PC-3 (cell line): ENCODE measurements around the gene NTM. TPM values are rescaled to one million over a fixed set of nuclear protein-coding genes. Genes with fewer than 3 reads are reported as not detected.

Experiments used
- ATAC-seq: fragments of 200-7000 bp; cut with Tn5 transposase; 2 replicates; pipeline ENCODE4 v1.9.1; 2020; ENCODE audit warnings: mild to moderate bottlenecking, moderate library complexity
- BruUV-seq: library from RNA; stranded (reverse); fragments of 400-500 nt; replicated peaks from 2 replicates; lab custom pipeline; 2021; lab: Mats Ljungman, UMichigan
- CTCF ChIA-PET: fragments of 300-600 bp; sonication (Branson Sonifier 250); formaldehyde crosslinking; loops from one replicate; lab custom pipeline; 2022; ENCODE audit warnings: antibody characterized with exemption; lab: Charles Lee
- POLR2A ChIA-PET: fragments of 300-600 bp; sonication (Branson Sonifier 250); formaldehyde crosslinking; loops from one replicate; lab custom pipeline; 2022; ENCODE audit warnings: antibody characterized with exemption; ENCODE audit not compliant: unreplicated experiment; lab: Charles Lee
- DNase-seq: peaks from one replicate; pipeline ENCODE4 v3.0.0-alpha.2; 2015
- H2AFZ ChIP-seq: fragments of 300-600 bp; sonication (generic); 2 replicates; pipeline ENCODE4 v1.6.0; 2016; ENCODE audit warnings: antibody characterized with exemption, low read length
- H3F3A ChIP-seq: fragments of 300-600 bp; sonication (generic); one replicate; pipeline ENCODE4 v1.6.0; 2017; ENCODE audit warnings: antibody characterized with exemption, low read length, control low read depth, mild to moderate bottlenecking; ENCODE audit not compliant: unreplicated experiment
- H3K27ac ChIP-seq: fragments of 300-600 bp; sonication (generic); 2 replicates; pipeline ENCODE4 v1.5.1; 2016; ENCODE audit warnings: mild to moderate bottlenecking, low read length
- H3K27me3 ChIP-seq: fragments of 300-600 bp; sonication (generic); 2 replicates; pipeline ENCODE4 v1.6.1; 2016; ENCODE audit warnings: low read length, mixed read lengths
- H3K36me3 ChIP-seq: fragments of 300-600 bp; sonication (generic); 2 replicates; pipeline ENCODE4 v1.6.1; 2016; ENCODE audit warnings: low read depth, mixed run types, low read length, mixed read lengths
- H3K4me1 ChIP-seq: fragments of 300-600 bp; sonication (generic); 2 replicates; pipeline ENCODE4 v1.5.1; 2016; ENCODE audit warnings: low read length; ENCODE audit not compliant: insufficient read depth
- H3K4me2 ChIP-seq: fragments of 300-600 bp; sonication (generic); 2 replicates; pipeline ENCODE4 v1.6.0; 2016; ENCODE audit warnings: low read length
- H3K4me3 ChIP-seq: fragments of 300-600 bp; sonication (generic); 2 replicates; pipeline ENCODE4 v1.5.1; 2016; ENCODE audit warnings: mild to moderate bottlenecking, low read length, mixed read lengths
- H3K79me2 ChIP-seq: fragments of 300-600 bp; sonication (generic); 2 replicates; pipeline ENCODE4 v1.6.1; 2017; ENCODE audit warnings: low read length, mixed read lengths
- H3K9ac ChIP-seq: fragments of 300-600 bp; sonication (generic); 2 replicates; pipeline ENCODE4 v1.6.0; 2016; ENCODE audit warnings: mild to moderate bottlenecking, low read length
- H3K9me2 ChIP-seq: fragments of 300-600 bp; sonication (generic); replicated peaks from 2 replicates; pipeline ENCODE4 v1.6.1; 2016; ENCODE audit warnings: mixed run types, low read length, mixed read lengths
- H3K9me3 ChIP-seq: fragments of 300-600 bp; sonication (generic); 2 replicates; pipeline ENCODE4 v1.6.1; 2016; ENCODE audit warnings: low read length, mixed read lengths
- H4K20me1 ChIP-seq: fragments of 300-600 bp; sonication (generic); 2 replicates; pipeline ENCODE4 v1.6.1; 2016; ENCODE audit warnings: low read length, mixed read lengths
- EZH2 ChIP-seq: fragments of 300-600 bp; sonication (generic); IDR thresholded peaks from one replicate; pipeline ENCODE4 v1.6.1; 2017; ENCODE audit warnings: antibody characterized with exemption, mild to moderate bottlenecking, low read length; ENCODE audit not compliant: unreplicated experiment
- EZH2phosphoT487 ChIP-seq: fragments of 300-600 bp; sonication (generic); IDR thresholded peaks from 2 replicates; pipeline ENCODE4 v1.6.1; 2018; ENCODE audit warnings: mild to moderate bottlenecking, antibody characterized with exemption, low read length, borderline replicate concordance
- intact Hi-C: fragments of 100-400 bp; cut with micrococcal nuclease; formaldehyde crosslinking; loops from 2 replicates; pipeline ENCODE4 v1.9.0; 2023
- total RNA-seq: library from RNA; depleted of rRNA; stranded (reverse); fragments of >200 nt; gene quantifications from 2 replicates; pipeline ENCODE4 v1.2.3, GENCODE V29; 2014
- TF ChIP-seq, protein P1 (sequence below): fragments of 300-600 bp; sonication (generic); conservative IDR thresholded peaks from 2 replicates; pipeline ENCODE4 v1.5.1; 2017; ENCODE audit warnings: antibody characterized with exemption, low read depth, mild to moderate bottlenecking, low read length

The NTM gene
- total RNA-seq, 1 experiment from 2014 or later, result not detected

DNA sequence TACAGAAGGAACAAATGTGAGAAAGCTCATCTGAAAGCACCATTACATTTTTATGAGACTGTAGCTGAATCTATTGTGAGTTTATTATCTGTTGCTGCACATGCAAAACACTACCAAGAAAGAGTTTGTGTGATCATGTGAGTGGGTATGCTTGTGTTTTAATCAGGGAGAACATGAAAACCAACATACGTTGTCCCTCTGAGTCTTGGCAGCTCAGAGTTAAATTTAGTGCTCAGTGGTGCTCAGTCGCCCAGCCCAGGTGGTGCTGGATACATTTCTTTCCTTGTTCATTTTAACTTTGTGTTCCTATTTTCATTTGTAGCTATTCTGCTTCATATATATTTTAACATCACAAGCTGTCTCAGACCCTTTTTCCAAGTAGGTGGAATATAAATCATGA is 500.6 kb downstream of the NTM start:
- Histone ChIP-seq H3K27me3 (no peaks in the 10 kb centered on the region), H3K27ac (no peak overlapping the region), H3K36me3 (no peaks in the 10 kb centered on the region), H3F3A (no peaks in the 10 kb centered on the region), H3K9me3 (no peaks in the 10 kb centered on the region), H3K79me2 (no peaks in the 10 kb centered on the region), H3K4me3 (no peak overlapping the region), H3K4me1 (no peaks in the 10 kb centered on the region), H3K4me2 (no peak overlapping the region), H3K9me2 (no peaks in the 10 kb centered on the region), H2AFZ (no peak overlapping the region), H4K20me1 (no peaks in the 10 kb centered on the region), H3K9ac (no peak overlapping the region)
- ATAC-seq (no peak), DNase-seq (no peak)
- POLR2A ChIA-PET, result no interaction called here
- intact Hi-C loops, result no loop called here
- BruUV-seq, result no TSS peak
- CTCF ChIA-PET, result no interaction called here
- TF ChIP-seq, protein P1, sequence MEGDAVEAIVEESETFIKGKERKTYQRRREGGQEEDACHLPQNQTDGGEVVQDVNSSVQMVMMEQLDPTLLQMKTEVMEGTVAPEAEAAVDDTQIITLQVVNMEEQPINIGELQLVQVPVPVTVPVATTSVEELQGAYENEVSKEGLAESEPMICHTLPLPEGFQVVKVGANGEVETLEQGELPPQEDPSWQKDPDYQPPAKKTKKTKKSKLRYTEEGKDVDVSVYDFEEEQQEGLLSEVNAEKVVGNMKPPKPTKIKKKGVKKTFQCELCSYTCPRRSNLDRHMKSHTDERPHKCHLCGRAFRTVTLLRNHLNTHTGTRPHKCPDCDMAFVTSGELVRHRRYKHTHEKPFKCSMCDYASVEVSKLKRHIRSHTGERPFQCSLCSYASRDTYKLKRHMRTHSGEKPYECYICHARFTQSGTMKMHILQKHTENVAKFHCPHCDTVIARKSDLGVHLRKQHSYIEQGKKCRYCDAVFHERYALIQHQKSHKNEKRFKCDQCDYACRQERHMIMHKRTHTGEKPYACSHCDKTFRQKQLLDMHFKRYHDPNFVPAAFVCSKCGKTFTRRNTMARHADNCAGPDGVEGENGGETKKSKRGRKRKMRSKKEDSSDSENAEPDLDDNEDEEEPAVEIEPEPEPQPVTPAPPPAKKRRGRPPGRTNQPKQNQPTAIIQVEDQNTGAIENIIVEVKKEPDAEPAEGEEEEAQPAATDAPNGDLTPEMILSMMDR, result no peak
- TF ChIP-seq EZH2, result no peak
- no peak for TF ChIP-seq EZH2phosphoT487

DNA sequence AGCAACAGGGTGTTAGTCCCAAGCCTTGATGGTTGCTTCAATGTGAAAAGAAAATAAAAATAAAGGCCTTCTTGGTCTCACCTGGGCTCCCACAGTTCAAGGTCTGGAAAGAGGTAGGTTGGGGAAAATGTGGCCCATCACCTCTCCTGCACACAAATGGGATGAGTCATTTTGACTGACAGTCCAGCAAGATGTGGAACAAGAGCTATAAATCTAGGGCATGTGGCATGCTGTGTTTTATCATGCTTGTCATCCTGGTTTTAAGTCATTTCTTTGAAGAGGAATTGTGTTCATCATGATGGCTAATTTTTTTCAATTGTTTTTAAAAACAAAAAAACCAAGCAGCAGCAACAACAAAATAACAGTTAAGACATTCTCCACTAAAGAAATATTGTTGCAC is 503.7 kb downstream of the NTM start:
- ChIA-PET CTCF (interaction anchor here (0.7 kb wide), 1 partner anchor 426 kb away, joined by 4 read pairs; no protein-coding TSS in a partner anchor), POLR2A (no interaction called here)
- DNase-seq (peak; percentile 52), ATAC-seq (no peak)
- no peaks in the 10 kb centered on the region for H3K9me2 ChIP-seq
- H4K20me1 ChIP-seq, result no peaks in the 10 kb centered on the region
- no peaks in the 10 kb centered on the region for H3K27me3 ChIP-seq
- TF ChIP-seq EZH2 (no peak), EZH2phosphoT487 (no peak)
- TF ChIP-seq, protein P1, result no peak
- H3K4me2 ChIP-seq, result no peak overlapping the region
- H3K4me1 ChIP-seq, result 0 out of 2 replicates have a peak, but pooled peaks cover 4% of the 10 kb centered on the region
- no peaks in the 10 kb centered on the region for H3K36me3 ChIP-seq
- H3K27ac ChIP-seq, result no peak overlapping the region
- H3K9ac ChIP-seq, result no peak overlapping the region
- no peaks in the 10 kb centered on the region for H3K79me2 ChIP-seq
- no peaks in the 10 kb centered on the region for H3F3A ChIP-seq
- no peak overlapping the region for H2AFZ ChIP-seq
- H3K9me3 ChIP-seq, result no peaks in the 10 kb centered on the region
- intact Hi-C loops, result no loop called here
- BruUV-seq, result no TSS peak
- no peak overlapping the region for H3K4me3 ChIP-seq

DNA sequence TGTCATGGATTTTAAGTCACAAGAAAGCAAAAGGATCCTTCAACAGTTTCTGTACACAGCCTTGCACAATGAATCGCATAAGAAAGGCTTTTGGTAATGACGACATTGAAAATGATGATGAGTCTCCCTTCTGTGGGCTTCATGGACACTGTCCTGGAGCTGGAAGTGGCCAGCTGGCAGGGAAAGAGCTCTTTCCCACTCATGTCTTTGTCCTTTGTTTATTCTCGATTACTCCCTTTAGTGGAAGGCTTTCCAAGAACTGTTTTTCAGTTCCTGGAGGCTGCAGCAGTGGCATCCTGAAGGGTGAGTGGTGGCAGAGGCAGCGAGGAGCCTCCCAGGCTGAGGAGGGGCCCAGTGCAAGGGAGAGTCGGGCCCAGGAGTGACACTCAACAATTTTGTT is 505.2 kb downstream of the NTM start:
- H3K27me3 ChIP-seq, result no peaks in the 10 kb centered on the region
- no peak overlapping the region for H3K4me3 ChIP-seq
- H3K9ac ChIP-seq, result no peak overlapping the region
- ATAC-seq (no peak), DNase-seq (no peak)
- no peaks in the 10 kb centered on the region for H3K36me3 ChIP-seq
- intact Hi-C loops, result no loop called here
- ChIA-PET CTCF (no interaction called here), POLR2A (no interaction called here)
- H3K79me2 ChIP-seq, result no peaks in the 10 kb centered on the region
- BruUV-seq, result no TSS peak
- no peaks in the 10 kb centered on the region for H4K20me1 ChIP-seq
- no peak for TF ChIP-seq EZH2
- TF ChIP-seq, protein P1, result no peak
- TF ChIP-seq EZH2phosphoT487, result no peak
- H3F3A ChIP-seq, result no peaks in the 10 kb centered on the region
- no peaks in the 10 kb centered on the region for H3K9me2 ChIP-seq
- no peak overlapping the region for H3K4me2 ChIP-seq
- H3K27ac ChIP-seq, result no peak overlapping the region
- 0 out of 2 replicates have a peak, but pooled peaks cover 4% of the 10 kb centered on the region for H3K4me1 ChIP-seq
- H3K9me3 ChIP-seq, result no peaks in the 10 kb centered on the region
- H2AFZ ChIP-seq, result no peak overlapping the region
